ENCODE data around the gene CNN2. TPM values are rescaled to one million over a fixed set of nuclear protein-coding genes. Genes with fewer than 3 reads are reported as not detected.

The CNN2 gene
- total and polyA plus RNA-seq, 9 of the 15 experiments (the other 6 are each of a cell fraction or from before 2014, with no cell fraction given): 12.1 to 174 (median 52.7) TPM

GRCh38 chr19:1032264-1032867 is 6.0 kb downstream of the CNN2 start (continued):
- TF ChIP-seq SFPQ (IDR thresholded peaks at IDR 0.05; ENCODE audit: low read depth, low read length) (no peak), RBFOX2 (IDR thresholded peaks at IDR 0.05; ENCODE audit: low read depth, low read length) (peak; percentile 47; the same call in 1 of the 2 replicates), PTRF (tag; IDR thresholded peaks at IDR 0.05) (no peak), CBX3 (IDR thresholded peaks at IDR 0.05; ENCODE audit: borderline replicate concordance in 1 of 2, low read length in 2 of 2) (no peak), NR3C1 (CRISPR knock-in tag; IDR thresholded peaks at IDR 0.05) (0 out of 2 replicates have a peak, but pooled peaks have one; percentile 19), ETV1 (tag; conservative IDR thresholded peaks at IDR 0.05; ENCODE audit: low read depth) (no peak), TAF9B (IDR thresholded peaks at IDR 0.05; ENCODE audit: partially characterized antibody) (no peak), ZNF561 (CRISPR knock-in tag; conservative IDR thresholded peaks at IDR 0.05) (no peak), ZFP36 (IDR thresholded peaks at IDR 0.05; ENCODE audit: low read depth, low read length, partially characterized antibody) (peak; percentile 67), SP1 (CRISPR knock-in tag; IDR thresholded peaks at IDR 0.05) (no peak), CEBPZ (IDR thresholded peaks at IDR 0.05; ENCODE audit: borderline replicate concordance, low read depth, low read length) (no peak), ADNP (tag; IDR thresholded peaks at IDR 0.05) (0 out of 2 replicates have a peak, but pooled peaks have one; percentile 32), XRCC5 (IDR thresholded peaks at IDR 0.05; ENCODE audit: low read depth, low read length) (no peak), MCM2 (IDR thresholded peaks at IDR 0.05; ENCODE audit: low read depth) (no peak), KDM1A (IDR thresholded peaks at IDR 0.05) (peak; percentile 53 to 73; a peak in 3 of 4 replicates), GATA2 (CRISPR knock-in tag; IDR thresholded peaks at IDR 0.05) (no peak)
